Prostate gland (tissue), 1 donor: ENCODE measurements around the gene RBM18.

Source experiments
- POLR2A ChIP-seq: fragments of 450-650 bp; IDR thresholded peaks from one replicate; pipeline ENCODE4 v1.6.1; 2016; ENCODE audit warnings: antibody characterized with exemption, mild to moderate bottlenecking
- POLR2AphosphoS5 ChIP-seq: sonication (generic); formaldehyde crosslinking; IDR thresholded peaks from one replicate; pipeline ENCODE4 v1.6.1; 2017; ENCODE audit warnings: antibody characterized with exemption

GRCh38 chr9:122204491-122204890 is 60.1 kb downstream of the RBM18 start:
- no peak for TF ChIP-seq POLR2A
- no peak for TF ChIP-seq POLR2AphosphoS5
